ENCODE results near the gene LIX1L. TPM values are rescaled to one million over a fixed set of nuclear protein-coding genes. Genes with fewer than 3 reads are reported as not detected.
A peak's percentile ranks its signal among the peaks of the same experiment; 100 is the strongest.

The LIX1L gene
- total RNA-seq, 1 donor from 2014 or later, result 39.4 TPM

- Mint-ChIP-seq H3K27ac (no peak overlapping the region), H3K4me1 (ENCODE audit: low read depth) (peaks cover 5% of the 10 kb centered on the region), H3K9me3 (no peaks in the 10 kb centered on the region), H3K36me3 (ENCODE audit: low read depth) (no peaks in the 10 kb centered on the region), H3K4me3 (ENCODE audit: low read depth) (no peak overlapping the region), H3K27me3 (ENCODE audit: low read depth) (peaks cover 2% of the 10 kb centered on the region)
- DNase-seq (ENCODE audit: low spot score), result no peak
- intact Hi-C loops (cut with micrococcal nuclease), result loop anchor here (1.0 kb wide), 1 partner anchor 19 kb away; the partner anchor contains the start of gene ITGA10
Observed at GRCh38 chr1:145891143-145891542, 66.7 kb downstream of the LIX1L start.

GRCh38 chr1:145889722-145890121 lies 68.1 kb downstream of the LIX1L start:
- Mint-ChIP-seq H3K27ac (no peak overlapping the region), H3K9me3 (no peaks in the 10 kb centered on the region), H3K27me3 (ENCODE audit: low read depth) (peaks cover 10% of the 10 kb centered on the region), H3K4me1 (ENCODE audit: low read depth) (peaks cover 14% of the 10 kb centered on the region), H3K4me3 (ENCODE audit: low read depth) (no peak overlapping the region), H3K36me3 (ENCODE audit: low read depth) (no peaks in the 10 kb centered on the region)
- intact Hi-C loops (cut with micrococcal nuclease), result no loop called here
- no peak for DNase-seq (ENCODE audit: low spot score)

- no peaks in the 10 kb centered on the region for H3K9me3 Mint-ChIP-seq
- H3K36me3 Mint-ChIP-seq (ENCODE audit: low read depth), result no peaks in the 10 kb centered on the region
- H3K4me1 Mint-ChIP-seq (ENCODE audit: low read depth), result peaks cover 15% of the 10 kb centered on the region
- intact Hi-C loops (cut with micrococcal nuclease), result no loop called here
- DNase-seq (ENCODE audit: low spot score), result no peak
- H3K27ac Mint-ChIP-seq, result no peak overlapping the region
- H3K27me3 Mint-ChIP-seq (ENCODE audit: low read depth), result peaks cover 25% of the 10 kb centered on the region
- no peak overlapping the region for H3K4me3 Mint-ChIP-seq (ENCODE audit: low read depth)
Observed at GRCh38 chr1:145887631-145888030, 70.2 kb downstream of the LIX1L start.

GRCh38 chr1:145886816-145887215 lies 71.0 kb downstream of the LIX1L start:
- no peak for DNase-seq (ENCODE audit: low spot score)
- Mint-ChIP-seq H3K27me3 (ENCODE audit: low read depth) (peaks cover 26% of the 10 kb centered on the region), H3K36me3 (ENCODE audit: low read depth) (no peaks in the 10 kb centered on the region), H3K4me1 (ENCODE audit: low read depth) (peaks cover 15% of the 10 kb centered on the region), H3K4me3 (ENCODE audit: low read depth) (peak overlapping the region; percentile 53), H3K9me3 (no peaks in the 10 kb centered on the region), H3K27ac (no peak overlapping the region)
- intact Hi-C loops (cut with micrococcal nuclease), result no loop called here

- Mint-ChIP-seq H3K27me3 (ENCODE audit: low read depth) (peaks cover 27% of the 10 kb centered on the region), H3K9me3 (no peaks in the 10 kb centered on the region), H3K27ac (no peak overlapping the region), H3K4me1 (ENCODE audit: low read depth) (peaks cover 15% of the 10 kb centered on the region), H3K36me3 (ENCODE audit: low read depth) (no peaks in the 10 kb centered on the region), H3K4me3 (ENCODE audit: low read depth) (peak overlapping the region; percentile 79)
- no peak for DNase-seq (ENCODE audit: low spot score)
- intact Hi-C loops (cut with micrococcal nuclease), result no loop called here
Observed at GRCh38 chr1:145886390-145886789, 71.4 kb downstream of the LIX1L start.

GRCh38 chr1:145885738-145886287 lies 72.0 kb downstream of the LIX1L start, which contains the start of gene ANKRD35:
ANKRD35 (minus strand) TSS chr1:145885866; CDS start chr1:145885758, 108 bp downstream.
- peaks cover 15% of the 10 kb centered on the region for H3K4me1 Mint-ChIP-seq (ENCODE audit: low read depth)
- peaks cover 30% of the 10 kb centered on the region for H3K27me3 Mint-ChIP-seq (ENCODE audit: low read depth)
- H3K9me3 Mint-ChIP-seq, result no peaks in the 10 kb centered on the region
- intact Hi-C loops (cut with micrococcal nuclease), result no loop called here
- no peaks in the 10 kb centered on the region for H3K36me3 Mint-ChIP-seq (ENCODE audit: low read depth)
- H3K27ac Mint-ChIP-seq, result no peak within 1 kb of the TSS
- peak; percentile 85 for DNase-seq (ENCODE audit: low spot score)
- H3K4me3 Mint-ChIP-seq (ENCODE audit: low read depth), result peak within 1 kb of the TSS; percentile 79

GRCh38 chr1:145884675-145885074 lies 73.1 kb downstream of the LIX1L start:
- no peaks in the 10 kb centered on the region for H3K9me3 Mint-ChIP-seq

More at GRCh38 chr1:145884675-145885074, 73.1 kb downstream of the LIX1L start:
- DNase-seq (ENCODE audit: low spot score), result no peak
- Mint-ChIP-seq H3K27me3 (ENCODE audit: low read depth) (peaks cover 34% of the 10 kb centered on the region), H3K4me1 (ENCODE audit: low read depth) (peaks cover 15% of the 10 kb centered on the region), H3K4me3 (ENCODE audit: low read depth) (peak overlapping the region; percentile 79), H3K27ac (no peak overlapping the region), H3K36me3 (ENCODE audit: low read depth) (no peaks in the 10 kb centered on the region)
- intact Hi-C loops (cut with micrococcal nuclease), result no loop called here

Other genes with a start within 250 kb of the LIX1L start
- gene CD160, start 238.5 kb downstream of the LIX1L start, total RNA-seq, result not detected in 2 replicates
- 15.5 TPM in 2 replicates for gene RNF115, start 133.9 kb downstream of the LIX1L start, total RNA-seq
- gene POLR3C, start 133.8 kb downstream of the LIX1L start, total RNA-seq, result 31.6 and 33.4 TPM in 2 replicates
- gene NUDT17, start 112.4 kb downstream of the LIX1L start, total RNA-seq, result 2.6 and 3.4 TPM in 2 replicates
- gene PIAS3, start 98.9 kb downstream of the LIX1L start, total RNA-seq, result 21.1 and 21.3 TPM in 2 replicates
- gene ANKRD35, start 72.2 kb downstream of the LIX1L start, total RNA-seq, result 0.23 and 0.37 TPM in 2 replicates
- 0.89 and 1.1 TPM in 2 replicates for gene ITGA10, start 48.0 kb downstream of the LIX1L start, total RNA-seq
- 22.1 and 23.4 TPM in 2 replicates for gene PEX11B, start 39.3 kb downstream of the LIX1L start, total RNA-seq
- 270 and 287 TPM in 2 replicates for gene RBM8A, start 30.5 kb downstream of the LIX1L start, total RNA-seq
- 4.1 TPM in 2 replicates for gene ANKRD34A, start 6.6 kb upstream of the LIX1L start, total RNA-seq
- 13.2 and 14.7 TPM in 2 replicates for gene POLR3GL, start 6.7 kb upstream of the LIX1L start, total RNA-seq
- 37.8 and 39.1 TPM in 2 replicates for gene TXNIP, start 38.6 kb upstream of the LIX1L start, total RNA-seq
- not detected in 2 replicates for gene HJV, start 63.7 kb upstream of the LIX1L start, total RNA-seq
- gene NBPF10, start 186.8 kb upstream of the LIX1L start, total RNA-seq, result 4.2 and 4.9 TPM in 2 replicates

Data from activated T-helper 2 cell treated with anti-CD3 and anti-CD28 coated beads, Interferon-gamma antibody, Interleukin-2, Interleukin-4, amounts not matched to agents 10 μg/mL and 5 μg/mL and 100 μg/mL, durations not matched to agents 14 hours and 24 hours and 36 hours (primary cell).